Measurements from ENCODE around the gene RIN3.

RIN3 gene

DNA sequence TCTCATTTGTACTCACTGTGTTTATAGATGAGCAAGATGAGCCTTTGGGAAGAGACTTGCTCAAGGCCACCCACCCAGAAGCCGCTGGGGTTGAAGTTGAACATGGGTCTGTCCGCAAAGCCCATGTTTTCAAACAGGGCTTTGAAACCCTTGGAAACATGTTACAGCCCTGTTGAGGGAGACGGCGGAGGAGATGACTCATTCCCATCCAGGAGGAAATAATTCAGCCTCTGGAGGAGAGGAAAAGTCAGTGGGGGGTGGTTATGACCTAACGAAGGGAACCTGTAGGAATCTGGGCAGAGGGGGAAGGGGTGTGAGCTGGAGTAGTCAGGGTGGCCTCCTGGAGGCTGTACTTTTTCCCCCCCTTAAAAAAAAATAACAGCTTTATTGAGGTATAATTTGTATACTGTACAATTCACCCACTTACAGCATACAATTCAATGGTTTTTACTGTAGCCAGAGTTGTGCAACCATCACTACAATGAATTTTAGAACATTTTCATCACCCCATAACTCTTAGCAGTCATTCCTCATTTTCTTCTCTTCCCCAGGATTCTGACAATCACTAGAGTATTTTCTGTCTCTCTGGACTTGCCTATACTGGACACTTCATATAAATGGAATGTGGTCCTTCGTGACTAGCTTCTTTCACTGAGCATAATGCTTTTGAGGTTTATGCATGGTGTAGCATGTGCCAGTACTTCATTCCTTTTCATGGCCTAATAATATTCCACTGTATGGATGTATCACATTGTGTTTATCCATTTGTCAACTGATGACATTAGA lies 1.9 kb upstream of the RIN3 start:
- DNase-seq = no peak

DNA sequence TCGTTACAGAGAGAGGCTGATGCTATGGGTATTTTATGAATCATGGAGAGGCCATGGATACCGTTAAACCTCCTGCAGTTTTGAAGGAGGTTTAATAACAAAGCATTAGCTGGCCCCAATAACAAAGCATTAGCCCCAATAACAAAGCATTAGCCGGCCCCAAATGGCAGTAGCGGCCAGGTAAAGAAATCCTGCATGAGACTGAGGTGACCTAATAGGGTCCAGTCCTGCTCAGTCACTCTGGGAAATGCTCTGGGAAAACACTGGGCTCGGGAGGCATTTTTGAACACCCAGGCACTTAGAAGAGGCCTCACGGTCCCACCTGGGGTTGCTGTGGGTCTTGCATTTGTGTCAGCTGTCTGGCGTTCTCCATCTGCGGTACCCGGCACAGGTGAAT lies 776 bp upstream of the RIN3 start:
- no peak for DNase-seq

DNA sequence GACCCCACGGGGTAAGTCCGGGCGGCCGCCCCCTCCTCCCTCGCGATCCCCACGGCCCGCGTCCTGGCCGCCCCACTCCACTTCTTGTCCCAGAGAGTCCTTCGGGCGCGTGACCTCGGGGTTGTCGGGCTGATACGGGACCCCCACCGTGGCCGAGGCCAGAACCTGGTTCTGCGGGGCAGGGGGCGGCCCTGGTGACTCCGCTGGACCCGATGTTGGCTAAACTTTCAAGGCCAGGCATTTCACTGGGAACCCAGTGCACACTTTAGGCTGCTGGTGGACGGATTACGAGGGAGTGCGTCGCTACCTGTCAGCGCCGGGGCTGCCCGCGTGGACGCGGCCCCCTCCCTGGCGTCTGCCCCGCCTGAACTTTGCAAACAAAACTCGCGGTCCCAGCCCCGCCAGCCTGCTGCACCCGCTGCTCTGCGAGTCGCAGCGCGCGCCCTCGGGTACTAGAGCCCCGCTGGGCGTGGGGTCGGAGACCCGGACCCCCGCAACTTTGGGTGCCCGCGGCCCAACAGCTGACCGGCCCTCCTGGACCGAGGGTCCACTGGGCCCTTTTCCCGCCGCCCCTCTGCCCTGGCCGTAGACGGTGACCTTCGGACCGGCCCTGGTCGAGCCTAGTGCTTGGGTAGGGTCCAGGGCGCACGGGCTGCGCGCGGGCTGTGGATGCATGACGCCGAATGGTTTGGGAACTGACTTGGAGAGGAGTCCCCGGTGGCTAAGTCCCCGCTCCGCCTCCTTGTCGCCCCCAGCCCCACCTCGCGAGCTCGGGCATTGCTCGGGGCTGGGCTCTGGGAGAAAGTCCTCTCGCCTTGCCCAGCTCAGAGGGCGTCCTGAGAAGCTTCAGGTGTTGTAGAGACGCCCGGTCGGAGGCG lies 624 bp downstream of the RIN3 start:
- no peak for DNase-seq

DNA sequence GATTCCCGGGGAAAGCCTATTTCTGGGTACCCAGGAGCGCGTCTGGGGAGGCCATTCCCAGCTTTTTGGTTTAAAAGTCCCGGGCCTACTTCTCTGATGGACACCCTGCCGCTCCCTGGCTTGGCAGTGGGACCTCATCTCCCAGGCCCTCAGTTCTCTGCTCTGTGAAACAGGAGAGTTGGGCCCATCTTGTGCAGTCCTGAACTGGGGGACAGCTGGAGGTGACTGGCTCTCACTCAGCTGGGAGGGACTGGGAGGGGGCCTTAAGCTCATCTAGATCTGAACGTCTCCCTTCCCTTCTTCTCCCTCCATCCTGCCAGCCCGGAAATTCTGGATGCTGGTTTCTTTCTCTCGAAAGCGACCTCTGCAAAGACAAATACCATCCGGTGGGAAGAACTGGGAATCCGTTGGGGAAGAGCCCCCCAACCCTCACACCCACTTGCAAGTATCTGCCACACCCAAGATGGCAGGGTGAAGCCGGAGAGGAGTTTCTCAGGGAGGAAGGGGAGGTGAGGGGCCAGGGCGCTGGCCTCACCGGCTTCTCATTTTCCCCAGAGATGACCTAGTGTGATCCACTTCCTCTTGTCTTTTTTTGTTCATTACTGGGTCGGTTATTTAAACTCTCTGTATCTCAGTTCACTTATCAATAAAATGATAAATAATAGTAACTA lies 1.4 kb downstream of the RIN3 start:
- DNase-seq = no peak

DNA sequence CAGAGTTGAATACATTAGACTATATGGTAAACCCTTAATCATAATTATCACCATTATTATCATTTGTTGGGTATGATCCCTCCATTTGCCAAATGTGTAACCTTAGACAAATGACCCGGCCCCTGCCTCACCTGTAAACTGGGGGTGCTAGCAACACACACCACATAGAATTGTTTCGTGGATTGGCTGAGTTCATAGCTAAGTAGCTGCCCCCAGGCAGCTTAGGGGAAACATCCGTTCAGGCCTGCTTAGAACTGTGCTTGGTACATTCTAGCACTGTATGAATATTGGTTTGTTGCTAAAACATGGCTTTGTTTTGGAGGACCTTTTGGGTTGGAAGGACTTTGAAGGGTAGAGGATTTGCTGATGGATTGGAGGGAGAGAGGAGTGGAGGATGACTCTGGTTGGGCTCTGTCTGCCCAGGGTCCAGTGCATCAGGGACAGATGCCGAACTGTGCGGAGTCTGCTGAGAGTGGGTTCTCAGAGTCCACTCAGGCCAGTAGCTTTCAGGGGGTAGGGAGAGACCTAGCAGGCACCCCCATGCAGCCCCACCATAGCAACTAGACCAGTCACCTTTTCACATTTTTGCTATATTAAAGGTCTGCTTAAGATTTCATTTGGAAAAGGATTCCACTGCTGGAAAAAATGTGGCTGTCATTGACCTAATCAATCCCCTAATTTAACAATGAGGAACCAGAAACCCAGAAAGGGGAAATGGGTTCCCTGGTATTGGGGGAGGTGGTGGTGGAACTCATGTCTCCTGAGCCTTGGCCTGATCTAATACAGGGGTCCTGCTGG lies 2.2 kb downstream of the RIN3 start:
- no peak for DNase-seq

DNA sequence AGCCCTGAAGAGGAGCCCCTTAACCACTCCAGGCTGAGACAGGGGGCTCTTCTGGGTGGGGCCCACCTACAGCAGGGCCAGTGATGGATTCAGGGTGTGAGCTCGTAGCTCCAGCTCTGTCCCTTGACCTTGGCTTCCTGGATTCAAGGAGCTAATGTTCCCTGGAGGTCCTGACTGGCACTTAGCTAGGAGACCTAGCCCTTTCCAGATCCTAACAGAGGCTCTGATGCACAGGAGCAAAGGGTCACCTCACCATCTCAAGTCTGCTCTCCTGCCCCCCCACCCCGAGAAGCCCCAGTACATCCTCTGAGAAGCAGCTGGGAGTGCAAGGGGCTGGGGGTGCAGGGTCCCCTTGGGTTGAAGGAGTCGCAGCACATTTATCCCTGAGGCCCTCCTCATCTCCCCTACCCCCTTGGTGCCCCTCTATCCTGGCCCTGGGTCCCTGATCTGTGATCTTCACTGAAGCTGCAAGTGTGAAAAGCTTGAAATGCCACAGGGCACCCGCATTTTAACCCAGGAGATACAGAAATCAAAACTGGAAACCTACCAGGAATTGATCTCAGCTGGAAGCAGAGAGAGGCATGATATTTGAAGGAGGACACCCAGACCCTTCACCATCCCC lies 2.9 kb downstream of the RIN3 start:
- DNase-seq = no peak

DNA sequence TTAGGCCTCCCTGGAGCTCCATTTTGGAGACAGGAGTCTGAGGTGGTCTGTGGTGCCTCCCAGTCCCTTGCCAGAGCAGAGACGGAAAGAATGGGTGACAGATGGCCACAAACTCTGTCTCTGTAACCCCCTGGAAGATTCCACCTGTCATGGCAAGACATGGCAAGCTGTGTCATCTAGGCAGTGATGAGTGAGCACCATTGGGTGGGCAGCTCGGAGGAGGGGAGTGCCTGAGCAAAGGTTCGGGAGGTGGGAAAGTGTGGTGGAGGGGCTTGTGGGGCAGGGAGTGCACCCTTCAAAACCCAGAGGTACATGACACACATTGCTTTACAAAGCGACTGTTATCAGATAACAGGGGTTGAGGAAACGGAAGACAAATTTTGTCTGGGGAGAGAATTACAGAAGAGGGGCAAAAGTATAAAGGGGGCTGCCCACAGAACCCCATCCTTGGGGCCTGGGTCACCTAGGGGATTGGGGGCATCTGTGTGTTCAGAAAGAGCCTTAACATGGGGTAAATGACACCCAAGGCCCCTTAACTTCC lies 3.5 kb downstream of the RIN3 start:
- no peak for DNase-seq

DNA sequence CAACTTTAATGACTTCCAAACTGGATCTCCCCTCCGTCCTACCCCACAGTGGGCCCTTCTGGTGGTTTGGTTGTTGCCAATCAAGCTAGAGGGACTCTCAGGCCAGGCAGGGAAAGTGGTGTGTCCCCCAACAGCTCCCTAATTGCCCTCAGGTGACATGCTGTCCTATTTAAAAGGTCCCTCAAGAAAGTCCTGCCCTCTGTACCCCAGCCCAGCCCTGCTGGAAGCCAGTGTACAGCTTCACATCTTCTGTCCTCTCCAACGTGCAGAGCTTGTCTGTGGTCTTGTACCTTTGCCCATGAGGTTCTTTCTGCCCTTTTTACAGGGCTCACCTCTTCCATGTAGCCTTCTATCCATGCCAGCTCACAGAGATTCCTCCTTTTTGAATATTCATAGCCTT lies 4.2 kb downstream of the RIN3 start:
- DNase-seq = no peak

DNA sequence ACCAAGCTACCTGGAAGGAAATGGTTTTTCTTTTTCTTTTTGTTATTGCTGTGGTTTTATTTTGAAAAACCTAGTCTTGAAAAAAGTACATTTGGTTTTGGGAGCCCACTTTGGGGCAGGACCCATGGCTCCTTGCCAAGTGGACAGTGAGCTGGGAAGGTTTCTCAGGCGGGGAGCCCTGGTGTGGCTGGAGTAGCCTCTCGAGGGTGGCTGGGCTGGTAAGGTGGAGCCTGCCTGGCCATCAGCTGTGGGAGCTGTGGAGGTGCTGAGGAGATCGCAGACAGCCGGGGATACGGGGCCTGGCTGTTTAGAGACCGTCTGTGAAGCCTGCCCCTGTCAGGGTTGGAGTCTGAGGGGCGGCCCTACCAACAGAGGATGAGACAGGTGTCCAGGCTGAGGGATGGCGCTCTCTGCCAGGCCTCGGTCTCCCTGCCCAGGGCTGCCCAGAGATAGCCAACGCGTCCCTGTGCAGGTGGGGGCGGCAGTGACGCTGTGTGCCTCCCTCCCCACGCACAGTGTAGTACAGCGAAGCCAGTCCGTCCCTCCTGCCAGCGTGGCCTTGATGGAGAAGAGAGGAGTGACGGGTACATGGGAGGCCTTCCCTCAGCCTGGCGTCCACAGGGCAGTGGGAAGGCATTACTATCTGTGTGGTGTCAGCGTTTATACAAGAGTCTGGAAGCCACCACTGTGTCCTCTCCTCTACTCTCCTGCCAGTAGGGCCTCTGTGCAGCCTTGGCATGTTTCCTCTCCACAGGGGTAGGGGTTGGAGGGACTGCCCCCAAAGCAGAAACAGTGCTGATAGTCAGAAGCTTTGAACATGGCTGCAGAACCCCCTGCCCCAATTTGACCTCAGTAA lies 5.9 kb downstream of the RIN3 start:
- no peak for DNase-seq

DNA sequence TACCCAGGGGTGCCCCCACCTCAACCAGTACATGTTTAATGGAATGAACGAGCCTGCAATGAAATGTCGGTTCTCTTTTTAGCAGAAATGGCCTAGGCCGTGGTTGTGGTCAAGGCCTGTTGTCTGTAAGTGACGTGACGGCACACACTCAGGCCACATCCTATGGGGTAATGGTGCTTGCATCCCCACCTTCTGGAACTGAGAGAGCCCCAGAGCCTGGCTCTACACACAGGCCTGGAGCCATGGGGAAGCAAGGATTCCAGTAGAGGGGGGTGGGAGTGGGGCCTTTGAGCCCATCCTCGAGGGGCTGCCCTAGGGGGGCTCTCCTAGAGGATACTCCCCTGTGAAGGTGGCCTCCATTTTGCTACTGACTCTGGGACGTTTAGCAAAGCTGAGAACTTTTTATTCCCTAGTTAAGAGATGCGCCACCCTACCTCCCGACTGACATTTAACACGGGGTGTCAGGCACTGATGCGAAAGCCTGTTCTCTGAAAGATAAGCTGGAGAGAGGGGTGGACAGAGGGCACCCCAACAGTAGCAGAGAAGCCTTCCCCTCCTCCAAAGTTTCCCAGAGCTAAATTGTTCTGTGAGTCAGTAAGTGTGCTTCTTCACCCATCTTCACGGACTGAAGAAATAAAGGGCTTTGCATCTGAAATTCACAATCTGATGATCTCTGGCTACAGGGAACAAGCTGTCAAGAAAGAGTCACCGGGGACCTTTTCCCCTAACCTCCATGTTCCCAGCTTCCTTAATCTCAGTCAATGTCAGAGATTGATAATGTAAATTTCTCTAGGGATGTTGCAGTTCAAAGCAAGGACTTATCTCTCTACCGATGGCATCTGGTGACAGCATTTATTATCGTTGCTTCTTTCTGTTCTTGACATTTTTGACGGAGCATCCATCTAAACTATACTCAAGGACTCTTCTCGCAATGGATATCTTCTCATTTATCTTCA lies 6.8 kb downstream of the RIN3 start:
- no peak for DNase-seq

DNA sequence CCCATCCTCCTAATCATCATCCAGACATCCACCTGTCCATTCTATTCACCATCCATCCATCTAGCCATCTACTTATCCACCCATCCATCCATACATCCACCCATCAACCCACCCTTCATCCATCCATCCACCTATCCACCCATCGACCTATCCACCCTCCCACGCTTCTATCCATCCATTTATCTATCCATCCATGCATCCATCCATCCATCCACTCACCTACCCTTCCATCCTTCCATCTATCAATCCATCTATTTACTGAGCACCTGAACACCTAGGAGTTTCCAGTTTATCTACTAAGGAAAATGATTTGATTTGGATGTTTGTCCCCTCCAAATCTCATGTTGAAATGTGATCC lies 7.5 kb downstream of the RIN3 start:
- DNase-seq = no peak

DNA sequence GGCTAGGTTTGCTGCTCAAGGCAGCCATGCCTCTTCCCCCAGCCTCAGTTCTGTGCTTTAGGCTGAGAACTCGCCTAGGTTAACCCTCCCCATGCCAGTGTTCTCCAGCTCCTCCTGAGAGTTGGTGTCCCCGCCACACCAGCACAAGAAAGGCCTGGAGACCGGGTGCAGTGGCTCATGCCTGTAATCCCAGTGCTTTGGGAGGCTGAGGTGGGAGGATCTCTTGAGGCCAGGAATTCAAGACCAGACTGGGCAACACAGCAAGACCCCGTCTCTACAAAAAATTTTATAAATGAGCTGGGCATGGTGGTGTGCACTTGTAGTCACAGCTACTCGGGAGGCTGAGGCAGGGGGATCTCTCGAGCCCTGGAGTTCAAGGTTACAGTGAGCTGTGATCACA lies 10.2 kb downstream of the RIN3 start:
- no peak for DNase-seq

DNA sequence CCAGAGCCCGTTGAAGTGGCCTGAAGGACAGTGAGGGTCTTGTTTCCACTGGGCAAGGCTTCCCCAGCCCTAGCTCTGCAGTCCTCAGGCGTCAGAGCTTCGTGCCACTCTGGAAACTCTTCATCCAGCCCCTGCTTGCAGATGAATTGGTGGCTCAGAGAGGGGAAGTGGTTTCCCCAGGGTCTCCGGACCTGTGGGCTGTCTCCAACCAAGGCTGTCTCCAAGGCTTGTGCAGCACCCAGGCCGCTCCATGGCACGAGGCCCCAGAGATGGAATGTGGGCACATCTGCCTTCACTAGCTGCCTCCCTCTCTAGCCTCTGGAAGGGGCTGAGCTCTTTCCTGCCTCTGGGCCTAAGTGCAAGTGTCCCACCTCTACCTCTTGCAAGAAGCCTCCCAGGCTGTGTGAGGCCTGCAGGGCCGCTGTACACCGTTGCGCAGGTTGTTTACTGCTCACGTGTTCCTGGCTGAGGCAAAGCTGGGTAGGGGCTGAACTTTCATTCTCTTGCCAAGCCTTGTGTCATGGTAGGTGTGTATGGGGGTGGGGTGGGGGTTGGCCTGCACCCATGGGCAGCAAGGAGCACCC lies 11.1 kb downstream of the RIN3 start:
- DNase-seq = no peak

DNA sequence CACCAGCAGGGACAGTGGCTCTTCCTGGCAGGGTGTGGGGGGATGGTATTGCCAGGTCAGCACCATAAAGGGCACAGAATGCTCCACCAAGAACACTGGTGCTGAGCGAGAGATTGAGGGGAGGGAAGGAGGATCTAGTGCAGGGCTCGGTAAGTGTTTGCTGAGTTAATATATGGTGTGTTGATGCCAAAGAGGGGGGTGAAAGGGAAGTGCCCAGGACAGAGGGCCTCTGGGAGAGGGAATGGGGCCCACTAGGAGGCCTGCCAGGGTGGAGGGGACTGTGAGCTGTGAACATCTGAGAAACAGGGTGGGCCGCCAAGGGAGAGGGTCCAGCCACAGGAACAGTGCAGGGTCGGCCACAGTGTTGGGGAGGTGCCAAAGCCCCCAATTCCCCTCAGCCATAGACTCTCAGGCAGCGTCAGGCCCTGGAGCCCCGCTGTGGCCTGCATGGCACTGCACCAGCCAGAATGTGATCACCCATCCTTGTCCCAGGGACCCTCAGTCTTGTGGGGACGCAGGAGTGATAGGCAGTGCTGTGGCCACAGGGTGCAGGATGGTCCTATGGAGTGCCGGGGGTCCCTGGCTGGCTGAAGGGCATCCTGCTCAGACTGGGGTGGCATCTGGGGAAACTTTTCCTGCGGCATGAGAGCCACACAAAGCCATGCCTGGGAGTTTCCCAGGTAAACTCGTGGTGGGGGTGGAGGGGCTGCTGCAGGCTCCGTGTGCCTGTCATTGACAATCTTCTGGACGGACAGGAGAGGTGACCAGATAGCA lies 11.9 kb downstream of the RIN3 start:
- no peak for DNase-seq

DNA sequence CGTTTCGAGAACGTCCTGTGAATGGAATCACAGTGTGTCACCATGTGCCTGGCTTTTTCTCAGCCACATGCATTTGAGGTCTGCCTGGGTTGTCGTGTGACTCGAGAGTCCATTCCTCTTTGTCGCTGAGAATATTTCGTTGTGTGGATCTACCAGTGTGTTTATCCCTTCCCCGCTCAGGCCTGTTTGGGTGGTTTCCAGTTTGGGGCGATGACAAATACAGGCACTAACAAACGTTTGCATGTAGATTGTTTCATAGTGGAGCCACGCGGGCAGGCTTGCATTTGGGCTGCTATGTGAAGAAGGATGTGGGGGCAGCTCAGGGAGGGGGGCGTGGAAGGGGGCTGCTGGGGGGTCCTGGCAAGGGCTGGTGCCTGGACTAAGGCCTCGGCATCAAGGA lies 14.1 kb downstream of the RIN3 start:
- no peak for DNase-seq

DNA sequence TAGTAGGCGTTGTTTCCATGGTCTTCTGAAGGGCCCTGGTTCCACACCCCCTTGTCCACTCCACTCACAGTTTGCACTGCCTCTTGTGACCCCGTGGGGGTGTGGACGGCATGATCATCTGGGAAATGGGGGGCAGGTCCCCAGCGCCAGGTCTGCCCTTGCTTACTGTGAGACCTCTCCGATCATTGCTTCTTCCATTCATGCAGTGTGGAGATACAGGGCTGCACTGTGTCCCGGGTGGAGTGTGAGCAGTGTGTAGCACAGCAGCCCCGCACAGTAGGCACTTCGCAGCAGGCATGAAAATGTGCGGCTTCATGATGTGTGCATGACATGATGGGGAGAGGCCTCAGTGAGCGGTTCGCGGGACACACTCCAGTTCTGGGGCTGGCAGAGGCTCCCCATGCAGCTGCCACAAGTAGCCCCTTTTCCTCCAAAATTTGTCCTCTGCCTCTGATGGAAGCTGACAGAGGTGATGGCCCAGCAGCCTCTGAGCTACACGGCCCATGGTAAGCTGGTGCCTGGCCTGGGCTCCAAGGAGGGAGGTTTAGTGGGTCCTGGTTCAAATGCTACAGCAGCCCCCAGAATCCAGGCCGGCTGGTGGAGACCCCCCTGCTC lies 15.0 kb downstream of the RIN3 start:
- no peak for DNase-seq

DNA sequence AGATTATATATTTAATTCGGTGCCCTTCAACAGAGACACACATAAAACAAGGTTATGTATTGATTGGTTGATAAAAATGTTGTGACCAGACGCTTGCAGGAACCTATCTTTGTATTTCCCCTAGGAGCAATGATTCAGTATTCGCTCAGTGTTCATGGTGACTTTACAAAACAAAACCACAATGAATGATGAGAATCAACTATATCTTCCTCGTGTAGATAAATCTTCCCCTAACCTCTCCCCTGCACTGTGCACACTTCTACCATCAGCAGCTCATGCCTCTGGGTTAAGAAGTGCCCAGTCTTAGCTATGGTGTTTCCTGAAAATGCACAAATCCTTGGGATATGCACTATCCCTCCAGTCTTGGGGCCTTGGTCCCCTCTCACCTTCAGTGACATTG lies 16.3 kb downstream of the RIN3 start:
- DNase-seq = no peak

DNA sequence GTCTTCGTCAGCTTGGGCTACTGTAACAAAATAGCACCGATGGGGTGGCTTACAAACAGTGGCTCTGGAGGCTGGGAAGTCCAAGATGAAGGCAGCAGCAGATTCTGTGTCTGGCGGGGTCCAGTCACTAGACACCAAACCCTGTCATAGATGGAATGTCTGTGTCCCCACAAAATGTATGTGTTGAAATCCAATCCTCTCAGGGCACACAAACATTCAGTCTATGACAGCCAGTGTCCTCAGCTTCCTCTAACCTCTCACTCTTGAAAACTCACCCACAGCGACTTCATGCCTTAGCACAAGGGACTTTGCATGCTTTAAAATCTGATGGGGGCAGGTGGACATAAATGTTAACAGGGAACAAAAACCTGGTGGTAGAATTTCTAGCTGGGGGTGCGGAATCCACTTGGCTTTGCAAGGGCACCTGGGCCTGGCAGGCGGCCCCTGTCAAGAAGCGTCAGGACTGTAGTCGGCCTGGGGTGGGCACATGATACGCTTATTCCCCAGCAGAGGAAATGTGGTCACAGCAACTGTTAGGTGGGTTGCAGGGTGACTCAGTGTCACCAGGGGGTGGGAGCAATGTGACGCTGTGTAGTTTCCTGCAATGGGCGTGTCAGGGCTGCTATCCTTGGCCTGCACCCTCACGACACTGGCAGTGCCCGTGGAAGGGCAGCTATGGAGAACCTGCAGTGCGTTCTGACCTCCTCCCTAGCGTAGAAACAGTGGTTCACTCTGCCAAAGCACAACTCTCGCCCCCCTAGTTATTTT lies 17.7 kb downstream of the RIN3 start:
- no peak for DNase-seq
